ENCODE data around the gene PLPPR3. TPM values are rescaled to one million over a fixed set of nuclear protein-coding genes. Genes with fewer than 3 reads are reported as not detected.
"Not testable (repeated sequence)": the region's sequence is repeated elsewhere in the genome, so short reads cannot be mapped to it uniquely, and the experiment has no call there.

Gene PLPPR3
- total and polyA plus RNA-seq, 9 of the 15 experiments (the other 6 are each of a cell fraction or from before 2014, with no cell fraction given): 0.01 to 48.2 (median 8.6) TPM

DNA sequence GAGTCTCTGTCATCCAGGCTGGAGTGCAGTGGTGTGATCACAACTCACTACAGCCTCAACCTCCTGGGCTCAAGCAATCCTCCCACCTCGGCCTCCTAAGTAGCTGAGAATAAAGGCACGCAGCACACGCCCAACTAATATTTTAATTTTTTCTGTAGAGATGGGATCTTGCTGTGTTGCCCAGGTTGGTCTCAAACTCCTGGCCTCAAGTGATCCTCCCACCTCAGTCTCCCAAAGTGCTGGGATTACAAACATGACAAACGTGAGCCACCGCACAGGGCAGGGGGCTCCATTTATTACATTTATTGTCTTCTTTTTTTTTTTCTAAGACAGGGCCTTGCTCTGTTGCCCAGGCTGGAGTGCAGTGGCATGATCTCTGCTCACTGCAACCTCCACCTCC, 1.5 kb downstream of the PLPPR3 start:
- BruUV-seq (replicated peaks): TSS peak; percentile 37
- ATAC-seq; H3K9me1 ChIP-seq (ENCODE audit: control insufficient read depth, insufficient read depth, low read length); H3K27ac ChIP-seq (ENCODE audit: extremely low read depth, low read depth, low read length); intact Hi-C loops (cut with micrococcal nuclease); H3K36me3 ChIP-seq (ENCODE audit: control insufficient read depth, insufficient read depth, low read length); H3K9me3 ChIP-seq (replicated peaks; ENCODE audit: control insufficient read depth, insufficient read depth, low read depth, low read length); H4K20me1 ChIP-seq (replicated peaks; ENCODE audit: control insufficient read depth, insufficient read depth, low read length); H3K4me3 ChIP-seq; H3K27me3 ChIP-seq (ENCODE audit: control insufficient read depth in 2 of 2, insufficient read depth in 2 of 2, low read length in 2 of 2); H3K4me2 ChIP-seq (ENCODE audit: insufficient read depth, low read length); H2AFZ ChIP-seq (ENCODE audit: low read depth, low read length); DNase-seq (ENCODE audit: extremely low read depth in 1 of 4, low spot score in 3 of 4); in situ Hi-C loops (cut with MboI); FAIRE-seq; CTCF ChIA-PET (ENCODE audit: low intra/inter-chr PET ratio): not testable (repeated sequence)
- peak overlapping the region in 1 of 2 experiments; percentile 26; a peak in 1 of 4 replicates for H3K9ac ChIP-seq (ENCODE audit: insufficient read depth in 1 of 2, low read depth in 2 of 2, low read length in 2 of 2)
- POLR2A ChIA-PET: interaction anchor here (0.7 to 1.2 kb wide), 4 partner anchors 10 to 21 kb away, joined by 3 to 4 read pairs (median 4); no protein-coding TSS in a partner anchor
- WGBS (ENCODE audit: insufficient coverage, low coverage, missing lambda C conversion rate): 75% methylated on average over 4 of the region's 5 CpGs
- H3K4me1 ChIP-seq (replicated peaks in 1 of 2; ENCODE audit: control insufficient read depth in 2 of 2, insufficient read depth in 2 of 2, low read length in 2 of 2): peaks cover 15 to 68% of the 10 kb centered on the region in 2 experiments
- H3K79me2 ChIP-seq (ENCODE audit: control insufficient read depth, insufficient read depth, low read length): peaks cover 22% of the 10 kb centered on the region; the same call in 2 of the 3 replicates
- TF ChIP-seq RBM25 (IDR thresholded peaks at IDR 0.05; ENCODE audit: low read depth, low read length, severe bottlenecking) (peak; percentile 22), ZNF121 (CRISPR knock-in tag; conservative IDR thresholded peaks at IDR 0.05) (peak; percentile 85), BCOR (IDR thresholded peaks at IDR 0.05) (peak; percentile 59)

DNA sequence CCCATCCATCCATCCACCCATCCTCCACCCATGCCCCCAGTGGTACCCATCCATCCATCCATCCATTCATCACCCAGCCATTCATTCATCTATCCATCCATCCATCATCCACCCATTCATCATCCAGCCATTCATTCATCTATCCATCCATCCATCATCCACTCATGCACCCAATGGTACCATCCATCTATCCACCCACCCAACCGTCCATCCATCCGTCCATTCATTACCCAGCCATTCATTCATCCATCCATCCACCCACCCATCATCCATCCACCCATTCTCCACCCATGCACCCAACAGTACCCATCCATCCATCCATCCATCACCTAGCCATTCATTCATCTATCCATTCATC, 5.3 kb downstream of the PLPPR3 start:
- FAIRE-seq: no peak
- intact Hi-C loops (cut with micrococcal nuclease): no loop called here
- Histone ChIP-seq H3K9me1 (ENCODE audit: control insufficient read depth, insufficient read depth, low read length) (no peaks in the 10 kb centered on the region), H2AFZ (ENCODE audit: low read depth, low read length) (no peak overlapping the region), H3K9ac (ENCODE audit: insufficient read depth in 1 of 2, low read depth in 2 of 2, low read length in 2 of 2) (no peak overlapping the region), H3K79me2 (ENCODE audit: control insufficient read depth, insufficient read depth, low read length) (peaks cover 12% of the 10 kb centered on the region; the same call in 2 of the 3 replicates), H3K36me3 (ENCODE audit: control insufficient read depth, insufficient read depth, low read length) (peaks cover 37% of the 10 kb centered on the region), H3K27me3 (ENCODE audit: control insufficient read depth in 2 of 2, insufficient read depth in 2 of 2, low read length in 2 of 2) (no peaks in the 10 kb centered on the region), H3K4me2 (ENCODE audit: insufficient read depth, low read length) (no peak overlapping the region), H4K20me1 (replicated peaks; ENCODE audit: control insufficient read depth, insufficient read depth, low read length) (no peaks in the 10 kb centered on the region), H3K4me3 (no peak overlapping the region), H3K4me1 (replicated peaks in 1 of 2; ENCODE audit: control insufficient read depth in 2 of 2, insufficient read depth in 2 of 2, low read length in 2 of 2) (peaks cover 0 to 51% of the 10 kb centered on the region in 2 experiments; a peak in 3 of 5 replicates), H3K27ac (ENCODE audit: extremely low read depth, low read depth, low read length) (no peak overlapping the region), H3K9me3 (replicated peaks; ENCODE audit: control insufficient read depth, insufficient read depth, low read depth, low read length) (peaks cover 3% of the 10 kb centered on the region)
- in situ Hi-C loops (cut with MboI): no loop called here
- no TSS peak for BruUV-seq (replicated peaks)
- 80% methylated on average over 2 of the region's 2 CpGs for WGBS (ENCODE audit: insufficient coverage, low coverage, missing lambda C conversion rate)
- ChIA-PET CTCF (ENCODE audit: low intra/inter-chr PET ratio) (no interaction called here), POLR2A (no interaction called here)
- no peak for ATAC-seq
- no peak for DNase-seq (ENCODE audit: extremely low read depth in 1 of 4, low spot score in 3 of 4)
- TF ChIP-seq ZBTB17 (CRISPR knock-in tag; IDR thresholded peaks at IDR 0.05) (no peak), NR4A1 (CRISPR knock-in tag; IDR thresholded peaks at IDR 0.05) (no peak), NR4A1 (tag; IDR thresholded peaks at IDR 0.05) (no peak), RBFOX2 (IDR thresholded peaks at IDR 0.05; ENCODE audit: low read depth, low read length) (no peak), SRF (CRISPR knock-in tag; IDR thresholded peaks at IDR 0.05) (no peak), NELFE (IDR thresholded peaks at IDR 0.05; ENCODE audit: insufficient read depth, insufficient read length) (no peak), MTA3 (IDR thresholded peaks at IDR 0.05; ENCODE audit: borderline replicate concordance) (no peak), RFX1 (IDR thresholded peaks at IDR 0.05) (no peak), SUPT5H (IDR thresholded peaks at IDR 0.05) (peak; percentile 47), DACH1 (IDR thresholded peaks at IDR 0.05; ENCODE audit: partially characterized antibody) (no peak)
- TF ChIP-seq, protein P1, sequence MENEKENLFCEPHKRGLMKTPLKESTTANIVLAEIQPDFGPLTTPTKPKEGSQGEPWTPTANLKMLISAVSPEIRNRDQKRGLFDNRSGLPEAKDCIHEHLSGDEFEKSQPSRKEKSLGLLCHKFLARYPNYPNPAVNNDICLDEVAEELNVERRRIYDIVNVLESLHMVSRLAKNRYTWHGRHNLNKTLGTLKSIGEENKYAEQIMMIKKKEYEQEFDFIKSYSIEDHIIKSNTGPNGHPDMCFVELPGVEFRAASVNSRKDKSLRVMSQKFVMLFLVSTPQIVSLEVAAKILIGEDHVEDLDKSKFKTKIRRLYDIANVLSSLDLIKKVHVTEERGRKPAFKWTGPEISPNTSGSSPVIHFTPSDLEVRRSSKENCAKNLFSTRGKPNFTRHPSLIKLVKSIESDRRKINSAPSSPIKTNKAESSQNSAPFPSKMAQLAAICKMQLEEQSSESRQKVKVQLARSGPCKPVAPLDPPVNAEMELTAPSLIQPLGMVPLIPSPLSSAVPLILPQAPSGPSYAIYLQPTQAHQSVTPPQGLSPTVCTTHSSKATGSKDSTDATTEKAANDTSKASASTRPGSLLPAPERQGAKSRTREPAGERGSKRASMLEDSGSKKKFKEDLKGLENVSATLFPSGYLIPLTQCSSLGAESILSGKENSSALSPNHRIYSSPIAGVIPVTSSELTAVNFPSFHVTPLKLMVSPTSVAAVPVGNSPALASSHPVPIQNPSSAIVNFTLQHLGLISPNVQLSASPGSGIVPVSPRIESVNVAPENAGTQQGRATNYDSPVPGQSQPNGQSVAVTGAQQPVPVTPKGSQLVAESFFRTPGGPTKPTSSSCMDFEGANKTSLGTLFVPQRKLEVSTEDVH (IDR thresholded peaks at IDR 0.05; ENCODE audit: low read depth, partially characterized antibody): no peak

All from K562 (cell line).